ENCODE data around the gene ZNF613. TPM values are rescaled to one million over a fixed set of nuclear protein-coding genes. Genes with fewer than 3 reads are reported as not detected.
"Not testable (repeated sequence)": the region's sequence is repeated elsewhere in the genome, so short reads cannot be mapped to it uniquely, and the experiment has no call there.

ZNF613 gene
- total RNA-seq, 1 donor from 2014 or later = 7.8 TPM

DNA sequence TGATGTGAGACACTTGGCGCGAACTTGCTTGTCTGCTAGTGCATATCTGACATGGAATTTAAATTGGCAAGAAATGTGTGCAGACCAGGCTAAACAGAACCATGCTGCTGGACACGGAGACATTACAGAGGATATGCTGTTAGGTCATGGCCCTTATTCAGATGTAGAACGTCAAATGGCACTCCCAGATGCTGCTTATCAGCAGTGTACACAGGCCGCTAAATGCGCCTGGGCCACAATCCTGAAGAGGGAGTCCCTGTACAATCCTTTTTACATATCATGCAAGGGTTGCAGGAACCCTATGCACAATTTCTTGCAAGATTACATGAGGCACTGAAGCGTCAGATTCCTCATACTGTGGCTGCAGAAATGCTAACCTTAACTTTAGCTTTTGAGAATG, 50.1 kb downstream of the ZNF613 start:
- no peak for DNase-seq
- intact Hi-C loops (cut with micrococcal nuclease) = no loop called here
- ChIA-PET CTCF (no interaction called here), POLR2A (no interaction called here)
- peaks cover 46% of the 10 kb centered on the region for H3K9me3 Mint-ChIP-seq
- no peak overlapping the region for H3K27ac Mint-ChIP-seq
- no peak overlapping the region for H3K4me3 Mint-ChIP-seq
- TF ChIP-seq, protein P1, sequence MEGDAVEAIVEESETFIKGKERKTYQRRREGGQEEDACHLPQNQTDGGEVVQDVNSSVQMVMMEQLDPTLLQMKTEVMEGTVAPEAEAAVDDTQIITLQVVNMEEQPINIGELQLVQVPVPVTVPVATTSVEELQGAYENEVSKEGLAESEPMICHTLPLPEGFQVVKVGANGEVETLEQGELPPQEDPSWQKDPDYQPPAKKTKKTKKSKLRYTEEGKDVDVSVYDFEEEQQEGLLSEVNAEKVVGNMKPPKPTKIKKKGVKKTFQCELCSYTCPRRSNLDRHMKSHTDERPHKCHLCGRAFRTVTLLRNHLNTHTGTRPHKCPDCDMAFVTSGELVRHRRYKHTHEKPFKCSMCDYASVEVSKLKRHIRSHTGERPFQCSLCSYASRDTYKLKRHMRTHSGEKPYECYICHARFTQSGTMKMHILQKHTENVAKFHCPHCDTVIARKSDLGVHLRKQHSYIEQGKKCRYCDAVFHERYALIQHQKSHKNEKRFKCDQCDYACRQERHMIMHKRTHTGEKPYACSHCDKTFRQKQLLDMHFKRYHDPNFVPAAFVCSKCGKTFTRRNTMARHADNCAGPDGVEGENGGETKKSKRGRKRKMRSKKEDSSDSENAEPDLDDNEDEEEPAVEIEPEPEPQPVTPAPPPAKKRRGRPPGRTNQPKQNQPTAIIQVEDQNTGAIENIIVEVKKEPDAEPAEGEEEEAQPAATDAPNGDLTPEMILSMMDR (IDR thresholded peaks at IDR 0.05) = no peak
- no peaks in the 10 kb centered on the region for H3K27me3 Mint-ChIP-seq
- ATAC-seq (ENCODE audit: low read depth) = no peak
- peaks cover 92% of the 10 kb centered on the region for H3K36me3 Mint-ChIP-seq (ENCODE audit: low read depth)
- no peaks in the 10 kb centered on the region for H3K4me1 Mint-ChIP-seq

DNA sequence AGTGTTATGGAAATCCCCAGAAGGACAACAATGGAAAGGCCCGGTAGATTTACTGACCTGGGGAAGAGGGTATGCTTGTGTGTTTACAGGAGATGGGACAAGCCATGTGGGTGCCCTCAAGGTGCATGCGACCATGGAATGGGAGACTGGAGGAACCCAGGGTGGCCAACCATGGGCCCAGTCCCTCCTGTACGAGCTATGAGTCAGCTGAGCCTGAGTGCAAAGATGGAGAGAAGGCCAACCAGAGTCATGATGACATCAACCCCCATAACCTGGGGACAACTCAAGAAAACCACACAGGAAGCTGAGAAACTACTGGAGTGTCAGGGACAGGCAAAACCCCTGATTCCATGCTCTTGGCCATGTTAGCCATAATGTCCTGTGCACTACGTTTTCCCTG, 51.6 kb downstream of the ZNF613 start:
- Mint-ChIP-seq H3K27me3 (no peaks in the 10 kb centered on the region), H3K9me3 (peaks cover 46% of the 10 kb centered on the region), H3K4me3 (no peak overlapping the region), H3K4me1 (peaks cover 2% of the 10 kb centered on the region), H3K27ac (no peak overlapping the region), H3K36me3 (ENCODE audit: low read depth) (peaks cover 92% of the 10 kb centered on the region)
- TF ChIP-seq, protein P1 (IDR thresholded peaks at IDR 0.05) = no peak
- POLR2A ChIA-PET = no interaction called here
- DNase-seq = no peak
- no peak for ATAC-seq (ENCODE audit: low read depth)
- intact Hi-C loops (cut with micrococcal nuclease) = no loop called here
- CTCF ChIA-PET = no interaction called here

DNA sequence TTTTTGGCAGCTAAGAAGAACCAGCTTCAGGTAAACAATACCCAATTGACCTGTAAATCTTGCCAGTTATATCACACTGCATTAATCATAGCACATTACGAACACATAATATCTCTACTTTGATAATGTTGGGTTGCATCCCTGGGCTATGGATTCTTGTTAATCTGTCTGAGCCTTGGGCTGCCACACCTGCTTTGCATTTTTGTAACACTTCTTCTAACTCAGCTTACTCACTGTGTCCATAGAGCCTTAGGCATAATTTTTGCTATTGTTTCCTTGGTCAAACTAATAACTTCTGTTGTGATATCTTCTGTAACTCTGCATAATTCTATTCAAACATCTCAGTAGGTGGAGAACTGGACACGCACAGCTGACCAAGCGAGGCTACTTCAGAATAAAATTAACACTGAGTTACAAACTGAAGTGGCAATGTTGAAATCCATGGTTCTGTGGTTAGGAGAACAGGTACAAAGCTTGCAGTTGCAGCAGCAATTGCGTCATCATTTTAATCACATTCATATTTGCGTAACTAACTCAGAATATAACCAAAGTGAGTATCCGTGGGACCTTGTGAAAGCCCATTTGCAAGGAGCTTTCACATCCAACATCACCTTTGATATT, 53.0 kb downstream of the ZNF613 start:
- Mint-ChIP-seq H3K4me1 (peaks cover 6% of the 10 kb centered on the region), H3K9me3 (peaks cover 41% of the 10 kb centered on the region), H3K27me3 (no peaks in the 10 kb centered on the region), H3K27ac (no peak overlapping the region), H3K4me3 (no peak overlapping the region), H3K36me3 (ENCODE audit: low read depth) (peaks cover 89% of the 10 kb centered on the region)
- DNase-seq (no peak), ATAC-seq (ENCODE audit: low read depth) (no peak)
- intact Hi-C loops (cut with micrococcal nuclease) = loop anchor here (10.0 kb wide), 1 partner anchor 415 kb away; the partner anchor contains the start of gene ZNF528
- ChIA-PET CTCF (no interaction called here), POLR2A (no interaction called here)
- TF ChIP-seq, protein P1 (IDR thresholded peaks at IDR 0.05) = no peak

DNA sequence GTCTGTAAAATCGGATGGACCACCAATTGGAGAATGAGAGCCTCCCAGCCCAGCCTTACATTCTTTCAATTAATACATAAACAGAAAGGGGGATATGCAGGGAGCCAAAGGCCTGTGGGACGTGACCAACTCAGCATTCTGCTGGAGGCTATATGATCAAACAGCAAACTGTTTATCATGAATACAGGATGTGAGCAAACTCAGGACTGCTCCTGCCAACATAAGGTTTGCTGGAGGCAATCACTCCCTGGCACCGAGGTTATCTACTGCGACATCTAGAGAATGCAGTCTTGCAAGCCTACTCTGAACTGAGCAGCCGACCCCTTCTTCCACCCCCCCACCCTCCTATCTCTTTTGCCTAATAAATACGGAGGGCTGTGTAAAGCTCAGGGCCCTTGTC, 53.7 kb downstream of the ZNF613 start:
- not testable (repeated sequence) for H3K27ac Mint-ChIP-seq
- H3K36me3 Mint-ChIP-seq (ENCODE audit: low read depth) = peaks cover 87% of the 10 kb centered on the region

DNA sequence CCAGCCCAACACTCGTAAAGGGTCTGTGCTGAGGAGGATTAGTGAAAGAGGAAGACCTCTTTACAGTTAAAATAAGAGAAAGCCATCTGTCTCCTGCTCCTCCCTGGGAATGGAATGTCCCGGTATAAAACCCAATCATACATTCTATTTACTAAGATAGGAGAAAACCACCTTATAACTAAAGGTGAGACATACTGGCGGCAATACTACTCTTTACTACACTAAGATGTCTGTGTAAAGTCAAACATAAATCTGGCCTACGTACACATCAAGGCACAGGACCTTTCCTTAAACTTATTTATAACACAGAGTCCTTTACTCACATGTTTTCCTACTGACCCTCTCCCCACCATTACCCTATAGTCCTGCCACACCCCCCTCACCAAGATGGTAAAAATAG, 56.1 kb downstream of the ZNF613 start:
- no peak overlapping the region for H3K4me3 Mint-ChIP-seq
- CTCF ChIA-PET = no interaction called here

More for the DNA sequence above, 53.7 kb downstream of the ZNF613 start:
- peaks cover 43% of the 10 kb centered on the region for H3K9me3 Mint-ChIP-seq
- intact Hi-C loops (cut with micrococcal nuclease) = loop anchor here (10.0 kb wide), 1 partner anchor 414 kb away; the partner anchor contains the start of gene ZNF528
- POLR2A ChIA-PET; H3K27me3 Mint-ChIP-seq; H3K4me3 Mint-ChIP-seq; DNase-seq; CTCF ChIA-PET; ATAC-seq (ENCODE audit: low read depth); H3K4me1 Mint-ChIP-seq: not testable (repeated sequence)

More for the DNA sequence above, 56.1 kb downstream of the ZNF613 start:
- H3K27ac Mint-ChIP-seq = no peak overlapping the region
- peaks cover 78% of the 10 kb centered on the region for H3K36me3 Mint-ChIP-seq (ENCODE audit: low read depth)
- ATAC-seq (ENCODE audit: low read depth) (no peak), DNase-seq (no peak)
- peaks cover 35% of the 10 kb centered on the region for H3K9me3 Mint-ChIP-seq
- TF ChIP-seq, protein P1 (IDR thresholded peaks at IDR 0.05) = no peak
- H3K27me3 Mint-ChIP-seq = no peaks in the 10 kb centered on the region
- peaks cover 20% of the 10 kb centered on the region for H3K4me1 Mint-ChIP-seq
- POLR2A ChIA-PET = no interaction called here
- intact Hi-C loops (cut with micrococcal nuclease) = loop anchor here (10.0 kb wide), 1 partner anchor 411 kb away; the partner anchor contains the start of gene ZNF528

All from activated B cell treated with CpG ODN at 0.5 μM for 24 hours (primary cell).